ENCODE measurements around the gene TATDN2. TPM values are rescaled to one million over a fixed set of nuclear protein-coding genes. Genes with fewer than 3 reads are reported as not detected.

Gene TATDN2
- 27.4 TPM for polyA plus RNA-seq
- long read RNA-seq, donor 1, full-length matches to known transcripts = 1 of 1 reads
- long read RNA-seq, donor 1, partial matches to known transcripts = 0 of 1 reads
- long read RNA-seq, donor 1, other reads (novel, unspliced or antisense) = 0 of 1 reads
- long read RNA-seq, donor 2, partial matches to known transcripts = 5 of 5 reads
- long read RNA-seq, donor 2, other reads (novel, unspliced or antisense) = 0 of 5 reads
- long read RNA-seq, donor 3 = 0 reads
- long read RNA-seq, donor 4 = 0 reads
- long read RNA-seq, donor 5, full-length matches to known transcripts = 2 of 8 reads
- long read RNA-seq, donor 5, partial matches to known transcripts = 6 of 8 reads
- long read RNA-seq, donor 5, other reads (novel, unspliced or antisense) = 0 of 8 reads
- long read RNA-seq, donor 6, full-length matches to known transcripts = 2 of 2 reads
- long read RNA-seq, donor 6, partial matches to known transcripts = 0 of 2 reads
- long read RNA-seq, donor 6, other reads (novel, unspliced or antisense) = 0 of 2 reads
- long read RNA-seq, donor 7 = 0 reads
- long read RNA-seq, donor 8, full-length matches to known transcripts = 3 of 12 reads
- long read RNA-seq, donor 8, partial matches to known transcripts = 9 of 12 reads
- long read RNA-seq, donor 8, other reads (novel, unspliced or antisense) = 0 of 12 reads
- long read RNA-seq, donor 9, full-length matches to known transcripts = 1 of 1 reads
- long read RNA-seq, donor 9, partial matches to known transcripts = 0 of 1 reads
- long read RNA-seq, donor 9, other reads (novel, unspliced or antisense) = 0 of 1 reads
- long read RNA-seq, donor 10, full-length matches to known transcripts = 3 of 3 reads
- long read RNA-seq, donor 10, partial matches to known transcripts = 0 of 3 reads
- long read RNA-seq, donor 10, other reads (novel, unspliced or antisense) = 0 of 3 reads
- long read RNA-seq, donor 11, full-length matches to known transcripts = 2 of 2 reads
- long read RNA-seq, donor 11, partial matches to known transcripts = 0 of 2 reads
- long read RNA-seq, donor 11, other reads (novel, unspliced or antisense) = 0 of 2 reads

GRCh38 chr3:10248184-10248983 is at the start of gene TATDN2:
Gene TATDN2, plus strand, starts transcription at chr3:10248459. Its CDS starts 742 bp downstream, at chr3:10249201.
- H3K36me3 ChIP-seq (ENCODE audit: control insufficient read depth, insufficient read depth, low read length) = peaks cover 11% of the 10 kb centered on the region
- H3K27ac ChIP-seq (ENCODE audit: low read length) = peak within 1 kb of the TSS; percentile 40
- DNase-seq = peak; percentile 95 to 97
- H3K27me3 ChIP-seq (ENCODE audit: control insufficient read depth, insufficient read depth, low read length) = no peaks in the 10 kb centered on the region
- no CpG with 5 or more reads among the region's 80 CpGs for WGBS (ENCODE audit: insufficient coverage, low lambda C conversion rate)
- peaks cover 6% of the 10 kb centered on the region for H3K4me1 ChIP-seq (ENCODE audit: control insufficient read depth, insufficient read depth, low read length)
- H3K4me3 ChIP-seq (ENCODE audit: low read length) = peak within 1 kb of the TSS; percentile 85
- H3K9me3 ChIP-seq (ENCODE audit: control insufficient read depth, low read depth, low read length) = no peaks in the 10 kb centered on the region

- H3K27me3 ChIP-seq (ENCODE audit: control insufficient read depth, insufficient read depth, low read length) = no peaks in the 10 kb centered on the region
- H3K4me1 ChIP-seq (ENCODE audit: control insufficient read depth, insufficient read depth, low read length) = peaks cover 20% of the 10 kb centered on the region
- DNase-seq = peak; percentile 43 to 67
- WGBS (ENCODE audit: insufficient coverage, low lambda C conversion rate) = no CpG with 5 or more reads among the region's 12 CpGs
- H3K9me3 ChIP-seq (ENCODE audit: control insufficient read depth, low read depth, low read length) = no peaks in the 10 kb centered on the region
- H3K4me3 ChIP-seq (ENCODE audit: low read length) = no peak overlapping the region
- H3K36me3 ChIP-seq (ENCODE audit: control insufficient read depth, insufficient read depth, low read length) = no peaks in the 10 kb centered on the region
- H3K27ac ChIP-seq (ENCODE audit: low read length) = no peak overlapping the region
These were observed 49.3 kb upstream of the TATDN2 start for GRCh38 chr3:10198761-10199649.

- no CpG with 5 or more reads among the region's 2 CpGs for WGBS (ENCODE audit: insufficient coverage, low lambda C conversion rate)
- H3K36me3 ChIP-seq (ENCODE audit: control insufficient read depth, insufficient read depth, low read length) = no peaks in the 10 kb centered on the region
- no peak overlapping the region for H3K4me3 ChIP-seq (ENCODE audit: low read length)
- H3K9me3 ChIP-seq (ENCODE audit: control insufficient read depth, low read depth, low read length) = no peaks in the 10 kb centered on the region
- no peak for DNase-seq
- no peak overlapping the region for H3K27ac ChIP-seq (ENCODE audit: low read length)
- H3K4me1 ChIP-seq (ENCODE audit: control insufficient read depth, insufficient read depth, low read length) = peaks cover 37% of the 10 kb centered on the region
- no peaks in the 10 kb centered on the region for H3K27me3 ChIP-seq (ENCODE audit: control insufficient read depth, insufficient read depth, low read length)
These were observed 43.3 kb upstream of the TATDN2 start for GRCh38 chr3:10204921-10205320.

- no peak overlapping the region for H3K27ac ChIP-seq (ENCODE audit: low read length)
- no peaks in the 10 kb centered on the region for H3K36me3 ChIP-seq (ENCODE audit: control insufficient read depth, insufficient read depth, low read length)
- no CpG with 5 or more reads among the region's 7 CpGs for WGBS (ENCODE audit: insufficient coverage, low lambda C conversion rate)
- DNase-seq = peak in 1 of 2 donors; percentile 36
- H3K27me3 ChIP-seq (ENCODE audit: control insufficient read depth, insufficient read depth, low read length) = no peaks in the 10 kb centered on the region
- H3K4me1 ChIP-seq (ENCODE audit: control insufficient read depth, insufficient read depth, low read length) = peaks cover 37% of the 10 kb centered on the region
- no peaks in the 10 kb centered on the region for H3K9me3 ChIP-seq (ENCODE audit: control insufficient read depth, low read depth, low read length)
- no peak overlapping the region for H3K4me3 ChIP-seq (ENCODE audit: low read length)
These were observed 42.7 kb upstream of the TATDN2 start for GRCh38 chr3:10205451-10206165.

- no peak for DNase-seq
- Histone ChIP-seq H3K9me3 (ENCODE audit: control insufficient read depth, low read depth, low read length) (no peaks in the 10 kb centered on the region), H3K4me3 (ENCODE audit: low read length) (no peak overlapping the region), H3K27me3 (ENCODE audit: control insufficient read depth, insufficient read depth, low read length) (no peaks in the 10 kb centered on the region), H3K4me1 (ENCODE audit: control insufficient read depth, insufficient read depth, low read length) (peaks cover 37% of the 10 kb centered on the region), H3K36me3 (ENCODE audit: control insufficient read depth, insufficient read depth, low read length) (no peaks in the 10 kb centered on the region), H3K27ac (ENCODE audit: low read length) (no peak overlapping the region)
- WGBS (ENCODE audit: insufficient coverage, low lambda C conversion rate) = no CpG with 5 or more reads among the region's 5 CpGs
These were observed 42.1 kb upstream of the TATDN2 start for GRCh38 chr3:10206166-10206511.

- H3K27me3 ChIP-seq (ENCODE audit: control insufficient read depth, insufficient read depth, low read length) = no peaks in the 10 kb centered on the region
- H3K36me3 ChIP-seq (ENCODE audit: control insufficient read depth, insufficient read depth, low read length) = no peaks in the 10 kb centered on the region
- no peak overlapping the region for H3K27ac ChIP-seq (ENCODE audit: low read length)
- peaks cover 2% of the 10 kb centered on the region for H3K9me3 ChIP-seq (ENCODE audit: control insufficient read depth, low read depth, low read length)
- no peak overlapping the region for H3K4me3 ChIP-seq (ENCODE audit: low read length)
- H3K4me1 ChIP-seq (ENCODE audit: control insufficient read depth, insufficient read depth, low read length) = no peaks in the 10 kb centered on the region
- no peak for DNase-seq
- WGBS (ENCODE audit: insufficient coverage, low lambda C conversion rate) = no CpG with 5 or more reads among the region's 9 CpGs
These were observed 35.0 kb upstream of the TATDN2 start for GRCh38 chr3:10213156-10213792.

GRCh38 chr3:10215578-10216368 is 32.5 kb upstream of the TATDN2 start:
- H3K36me3 ChIP-seq (ENCODE audit: control insufficient read depth, insufficient read depth, low read length) = no peaks in the 10 kb centered on the region
- no peaks in the 10 kb centered on the region for H3K4me1 ChIP-seq (ENCODE audit: control insufficient read depth, insufficient read depth, low read length)
- no peak overlapping the region for H3K27ac ChIP-seq (ENCODE audit: low read length)
- peaks cover 2% of the 10 kb centered on the region for H3K9me3 ChIP-seq (ENCODE audit: control insufficient read depth, low read depth, low read length)
- no peak for DNase-seq
- no peaks in the 10 kb centered on the region for H3K27me3 ChIP-seq (ENCODE audit: control insufficient read depth, insufficient read depth, low read length)
- no CpG with 5 or more reads among the region's 6 CpGs for WGBS (ENCODE audit: insufficient coverage, low lambda C conversion rate)
- no peak overlapping the region for H3K4me3 ChIP-seq (ENCODE audit: low read length)

GRCh38 chr3:10217359-10217758 is 30.9 kb upstream of the TATDN2 start:
- DNase-seq = no peak
- no peaks in the 10 kb centered on the region for H3K27me3 ChIP-seq (ENCODE audit: control insufficient read depth, insufficient read depth, low read length)
- H3K36me3 ChIP-seq (ENCODE audit: control insufficient read depth, insufficient read depth, low read length) = no peaks in the 10 kb centered on the region
- peaks cover 3% of the 10 kb centered on the region for H3K4me1 ChIP-seq (ENCODE audit: control insufficient read depth, insufficient read depth, low read length)
- WGBS (ENCODE audit: insufficient coverage, low lambda C conversion rate) = 60% methylated on average over 2 of the region's 3 CpGs
- H3K4me3 ChIP-seq (ENCODE audit: low read length) = no peak overlapping the region
- peaks cover 2% of the 10 kb centered on the region for H3K9me3 ChIP-seq (ENCODE audit: control insufficient read depth, low read depth, low read length)
- no peak overlapping the region for H3K27ac ChIP-seq (ENCODE audit: low read length)
